Astrocyte of the hippocampus (primary cell): ENCODE measurements around the gene POFUT2.

Experiments used
- DNase-seq: peaks from one replicate; pipeline ENCODE4 v3.0.0; 2011; ENCODE audit warnings: low read depth, low spot score

The POFUT2 gene

DNA sequence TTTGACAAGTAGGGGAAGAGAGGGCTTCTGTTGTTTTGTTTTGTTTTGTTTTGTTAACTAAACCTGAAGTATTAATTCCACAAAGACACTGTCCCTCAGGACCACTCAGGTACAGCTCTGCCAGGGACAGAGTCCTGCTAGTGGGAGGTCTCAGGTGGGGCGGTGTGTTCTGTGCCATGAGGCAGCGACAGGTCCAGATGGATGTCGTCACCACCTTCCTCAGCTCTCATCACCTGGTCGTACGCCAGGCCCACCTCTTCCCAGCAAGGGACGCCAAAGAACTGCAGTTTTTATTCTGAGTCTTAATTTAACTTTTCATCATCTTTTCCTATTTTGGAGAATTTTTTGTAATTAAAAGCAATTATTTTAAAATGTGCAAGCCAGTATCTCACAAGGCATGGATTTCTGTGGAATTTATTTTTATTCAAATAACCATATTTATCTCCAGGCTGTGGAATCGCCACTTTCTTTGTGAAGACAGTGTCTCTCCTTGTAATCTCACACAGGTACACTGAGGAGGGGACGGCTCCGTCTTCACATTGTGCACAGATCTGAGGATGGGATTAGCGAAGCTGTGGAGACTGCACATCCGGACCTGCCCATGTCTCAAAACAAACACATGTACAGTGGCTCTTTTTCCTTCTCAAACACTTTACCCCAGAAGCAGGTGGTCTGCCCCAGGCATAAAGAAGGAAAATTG lies 62.5 kb downstream of the POFUT2 start:
- no peak for DNase-seq

DNA sequence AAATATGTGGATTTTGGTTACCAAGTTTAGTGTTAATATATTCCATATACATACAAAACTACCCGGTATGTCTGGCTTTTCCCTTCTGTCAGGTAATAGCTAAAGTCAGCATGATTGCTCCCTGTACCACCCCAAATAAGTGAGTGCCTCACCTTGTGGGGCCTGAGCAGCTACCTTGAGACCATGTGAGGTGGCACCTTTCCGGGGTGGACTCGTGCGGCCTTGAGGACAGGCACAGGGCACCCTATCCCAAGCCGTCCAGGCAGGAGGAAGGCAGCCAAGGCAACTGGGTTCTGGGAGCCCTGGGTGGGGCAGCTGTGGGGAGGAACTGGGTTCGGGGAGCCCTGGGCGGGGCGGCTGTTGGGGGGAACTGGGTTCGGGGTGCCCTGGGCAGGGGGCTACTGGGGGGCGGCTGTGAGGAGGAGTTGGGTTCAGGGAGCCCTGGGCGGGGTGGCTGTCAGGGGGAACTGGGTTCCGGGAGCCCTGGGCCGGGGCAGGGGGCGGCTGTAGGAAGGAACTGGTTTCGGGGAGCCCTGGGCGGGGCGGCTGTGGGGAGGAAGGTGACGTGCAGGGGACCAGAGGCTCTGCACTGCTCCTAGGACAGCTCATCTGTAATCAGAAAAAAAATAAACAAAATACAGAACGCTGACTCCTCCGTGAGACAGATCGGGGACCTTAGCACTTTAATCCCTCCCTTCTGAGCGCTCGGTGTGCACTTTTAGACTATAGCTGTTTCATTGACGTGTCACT lies 63.3 kb downstream of the POFUT2 start:
- DNase-seq, result no peak

DNA sequence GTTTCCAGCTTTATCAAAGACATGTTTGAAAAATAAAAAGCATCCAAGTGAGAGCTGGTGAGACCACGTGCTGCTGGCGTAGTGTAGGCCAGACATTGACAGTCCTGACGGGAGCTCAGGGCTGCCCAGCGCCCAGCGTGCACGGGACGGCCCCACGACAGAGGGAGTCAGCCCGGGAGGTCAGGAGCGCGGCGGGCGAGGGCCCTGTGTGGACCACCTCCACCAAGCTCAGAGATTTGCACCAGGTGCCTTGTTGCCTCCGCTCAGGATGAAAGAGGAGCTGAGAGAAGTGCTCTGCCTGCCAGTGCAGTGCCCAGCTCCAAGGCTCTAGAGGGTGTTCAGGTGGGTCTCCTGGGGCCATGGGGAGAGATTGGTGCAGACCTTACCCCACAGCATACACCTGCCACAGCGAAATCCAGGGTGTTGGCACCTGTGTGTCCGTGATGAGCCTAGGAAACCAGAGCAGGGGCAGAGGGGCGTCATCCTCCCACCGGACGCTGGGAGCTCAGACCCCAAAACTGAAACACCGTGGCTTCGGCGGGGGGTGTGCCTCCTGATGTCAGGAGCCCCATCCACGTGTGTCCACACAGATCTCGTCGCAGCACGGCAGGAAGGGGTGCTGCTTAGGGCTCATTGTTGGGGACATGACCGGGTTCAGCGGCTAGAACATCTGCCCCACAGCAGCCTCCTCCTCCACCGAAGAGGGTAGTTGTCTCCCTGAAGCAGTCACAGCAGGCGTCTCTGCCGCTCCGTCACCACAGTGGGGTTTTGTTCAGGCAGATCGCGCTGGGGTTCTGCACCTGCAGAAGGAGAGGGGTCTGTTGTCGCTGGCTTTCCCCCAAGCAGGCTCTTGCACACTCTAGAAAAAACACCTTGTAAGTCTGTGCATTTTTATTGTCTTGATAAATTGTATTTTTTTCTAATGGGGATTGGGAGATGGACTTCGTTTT lies 64.2 kb downstream of the POFUT2 start:
- no peak for DNase-seq

DNA sequence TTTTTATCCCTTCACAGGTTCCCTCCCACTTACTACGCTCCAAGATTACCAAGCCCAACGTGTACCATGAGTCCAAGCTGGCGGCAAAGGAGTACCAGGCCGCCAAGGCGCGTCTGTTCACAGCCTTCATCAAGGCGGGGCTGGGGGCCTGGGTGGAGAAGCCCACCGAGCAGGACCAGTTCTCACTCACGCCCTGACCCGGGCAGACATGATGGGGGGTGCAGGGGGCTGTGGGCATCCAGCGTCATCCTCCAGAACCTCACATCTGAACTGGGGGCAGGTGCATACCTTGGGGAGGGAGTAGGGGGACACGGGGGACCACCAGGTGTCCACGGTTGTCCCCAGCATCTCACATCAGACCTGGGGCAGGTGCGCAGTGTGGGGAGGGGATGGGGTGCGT lies 65.7 kb downstream of the POFUT2 start:
- DNase-seq, result no peak

DNA sequence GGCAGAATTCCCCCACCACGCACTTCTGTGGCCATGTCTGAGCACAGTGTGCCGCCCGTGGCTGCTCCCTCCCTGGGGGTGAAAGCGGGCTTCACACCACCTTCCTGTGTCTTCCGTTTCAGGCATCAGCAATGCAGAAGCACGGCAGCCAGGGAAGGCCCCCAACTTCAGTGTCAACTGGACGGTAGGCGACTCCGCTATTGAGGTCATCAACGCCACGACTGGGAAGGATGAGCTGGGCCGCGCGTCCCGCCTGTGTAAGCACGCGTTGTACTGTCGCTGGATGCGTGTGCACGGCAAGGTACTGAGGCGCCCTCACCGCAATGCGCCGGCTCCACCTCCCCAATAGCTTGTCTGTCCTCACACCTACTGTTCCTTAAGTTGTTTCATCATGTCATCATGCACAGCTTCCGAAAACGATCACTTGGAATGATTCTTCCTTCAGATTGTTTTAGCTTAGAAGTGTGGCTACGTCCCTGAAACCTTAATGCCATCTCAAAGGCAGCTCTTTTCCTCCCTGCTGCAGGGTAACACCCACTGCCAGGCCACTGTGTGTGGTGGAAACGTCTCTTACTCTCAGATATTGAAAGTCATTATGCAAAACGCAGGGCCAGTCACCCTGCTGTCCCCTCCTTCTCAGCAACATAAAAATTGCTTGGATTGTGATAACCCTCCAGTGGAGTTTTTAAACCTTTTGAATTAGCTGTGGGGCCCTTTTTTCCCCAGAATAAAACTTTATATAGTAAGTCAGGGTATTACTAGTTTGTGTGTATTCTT lies 66.8 kb downstream of the POFUT2 start:
- DNase-seq, result no peak

DNA sequence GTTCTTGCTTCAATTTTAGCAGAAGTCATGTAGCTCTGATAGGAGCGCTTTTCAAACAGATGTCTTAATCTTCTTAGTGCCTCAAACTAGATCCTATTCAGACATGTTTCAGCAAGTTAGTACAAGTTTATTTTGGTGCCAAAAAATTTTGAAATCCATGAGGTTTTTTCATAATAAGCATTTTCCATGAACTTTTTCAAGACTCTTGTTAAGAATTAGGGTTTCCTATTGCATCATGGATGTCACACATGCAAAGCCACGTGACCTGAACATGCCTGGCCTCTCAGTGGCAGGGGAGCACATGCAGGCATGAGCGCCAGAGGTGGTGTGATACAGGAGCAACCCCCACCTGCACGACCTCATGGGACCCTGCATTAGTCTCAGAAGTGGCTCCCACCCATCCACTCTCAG lies 67.6 kb downstream of the POFUT2 start:
- no peak for DNase-seq

DNA sequence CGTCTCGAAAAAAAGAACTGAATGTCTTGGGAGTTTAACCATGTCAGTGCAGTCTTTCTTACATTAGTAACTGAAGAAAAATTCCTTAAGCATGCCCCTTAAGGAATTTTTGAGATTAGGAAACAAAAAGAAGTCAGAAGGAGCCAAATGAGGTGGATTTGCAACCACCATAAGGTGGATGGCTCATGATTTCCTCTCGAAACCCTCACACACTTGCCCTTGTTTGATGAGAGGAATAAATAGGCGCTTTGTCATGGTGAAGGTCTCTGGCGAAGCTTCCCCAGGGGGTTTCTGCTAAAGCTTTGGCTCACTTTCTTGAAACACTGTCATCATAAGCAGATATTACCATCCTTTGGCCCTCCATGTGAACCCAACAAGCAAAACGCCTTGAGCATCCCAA lies 68.2 kb downstream of the POFUT2 start:
- peak; percentile 59 for DNase-seq

DNA sequence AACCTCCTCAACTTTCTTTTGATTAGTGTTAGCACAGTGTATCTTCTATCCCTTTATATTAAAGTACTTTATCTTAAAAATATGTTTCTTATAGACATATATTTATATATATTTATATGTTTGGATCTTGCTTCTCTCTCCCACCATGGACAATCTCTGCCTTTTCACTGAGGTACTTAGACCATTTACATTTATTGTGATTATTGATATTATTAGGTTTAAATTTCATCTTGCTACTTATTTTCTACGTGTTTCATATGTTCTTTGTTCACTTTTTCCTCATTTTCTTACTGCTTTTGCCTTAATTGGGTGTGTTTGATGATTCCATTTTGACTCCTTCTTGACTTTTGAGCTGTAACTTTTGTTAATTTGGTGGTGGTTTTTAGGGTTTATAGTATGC lies 70.7 kb downstream of the POFUT2 start:
- no peak for DNase-seq

DNA sequence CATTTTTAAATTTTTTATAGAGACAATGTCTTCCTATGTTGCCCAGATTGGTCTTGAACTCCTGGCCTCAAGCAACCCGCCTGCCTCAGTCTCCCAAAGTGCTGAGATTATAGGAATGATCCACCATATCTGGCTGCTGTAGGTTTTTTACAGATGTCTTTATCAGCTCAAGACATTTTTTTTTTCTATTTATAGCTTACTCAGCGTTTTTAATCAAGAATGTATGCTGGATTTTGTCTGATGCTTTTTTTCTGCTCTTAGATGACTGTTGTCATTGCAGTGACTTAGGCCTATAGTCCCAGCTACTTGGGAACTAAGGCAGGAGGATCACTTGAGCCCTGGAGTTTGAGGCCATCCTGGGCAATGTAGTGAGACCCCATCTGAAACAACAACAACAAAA lies 72.5 kb downstream of the POFUT2 start:
- no peak for DNase-seq
